Mesendoderm (in vitro differentiated cells): ENCODE data around the gene KLF12.

Source experiments
- DNase-seq: peaks from one replicate; pipeline ENCODE4 v3.0.0; 2013
- H2AK5ac ChIP-seq: 2 replicates; pipeline ENCODE4 v1.6.1; 2013; ENCODE audit warnings: low read length, inconsistent platforms
- H2BK120ac ChIP-seq: 2 replicates; pipeline ENCODE4 v1.6.1; 2013; ENCODE audit warnings: low read depth, mild to moderate bottlenecking, low read length, moderate library complexity, mixed read lengths
- H2BK15ac ChIP-seq: replicated peaks from 2 replicates; pipeline ENCODE4 v1.6.1; 2013; ENCODE audit warnings: low read depth, mild to moderate bottlenecking, moderate library complexity
- H2BK5ac ChIP-seq: 2 replicates; pipeline ENCODE4 v1.6.1; 2013; ENCODE audit warnings: low read length, inconsistent platforms
- H3K18ac ChIP-seq: 2 replicates; pipeline ENCODE4 v1.6.1; 2013; ENCODE audit warnings: mild to moderate bottlenecking, low read length, mixed read lengths
- H3K23ac ChIP-seq: one replicate; pipeline ENCODE4 v1.6.1; 2013; ENCODE audit warnings: low read length
- H3K27ac ChIP-seq: 2 replicates; pipeline ENCODE4 v1.5.1; 2013; ENCODE audit warnings: low read depth, mild to moderate bottlenecking, inconsistent platforms, low read length, moderate library complexity
- H3K27me3 ChIP-seq: 2 replicates; pipeline ENCODE4 v1.6.1; 2013; ENCODE audit warnings: low read length, control low read depth, mild to moderate bottlenecking, inconsistent platforms; ENCODE audit not compliant: insufficient read depth, poor library complexity
- H3K36me3 ChIP-seq: 2 replicates; pipeline ENCODE4 v1.6.1; 2013; ENCODE audit warnings: low read length, inconsistent platforms; ENCODE audit not compliant: control insufficient read depth, insufficient read depth
- H3K4ac ChIP-seq: one replicate; pipeline ENCODE4 v1.6.1; 2013; ENCODE audit warnings: low read depth, mild to moderate bottlenecking, low read length, moderate library complexity
- H3K4me1 ChIP-seq: 2 replicates; pipeline ENCODE4 v1.6.1; 2013; ENCODE audit warnings: low read depth, low read length, inconsistent platforms; ENCODE audit not compliant: control insufficient read depth
- H3K4me2 ChIP-seq: 2 replicates; pipeline ENCODE4 v1.6.1; 2013; ENCODE audit warnings: low read length
- H3K4me3 ChIP-seq: 2 replicates; pipeline ENCODE4 v1.5.1; 2013; ENCODE audit warnings: mild to moderate bottlenecking, low read length
- H3K56ac ChIP-seq: one replicate; pipeline ENCODE4 v1.6.1; 2013; ENCODE audit warnings: low read length
- H3K79me1 ChIP-seq: 2 replicates; pipeline ENCODE4 v1.6.1; 2013; ENCODE audit warnings: low read length, inconsistent platforms
- H3K79me2 ChIP-seq: 2 replicates; pipeline ENCODE4 v1.6.1; 2013; ENCODE audit warnings: mild to moderate bottlenecking, low read length; ENCODE audit not compliant: control insufficient read depth, insufficient read depth
- H3K9ac ChIP-seq: 2 replicates; pipeline ENCODE4 v1.6.1; 2013; ENCODE audit warnings: low read length, inconsistent platforms
- H4K5ac ChIP-seq: one replicate; pipeline ENCODE4 v1.6.1; 2013; ENCODE audit warnings: low read length
- H4K8ac ChIP-seq: one replicate; pipeline ENCODE4 v1.6.1; 2013; ENCODE audit warnings: low read depth, mild to moderate bottlenecking, control low read depth, low read length, moderate library complexity
- WGBS: extraction: QIAGEN DNeasy Blood & Tissue Kit; methylation state at CpG from one replicate; pipeline ENCODE4 v1.1.7; 2013; ENCODE audit warnings: low lambda C conversion rate, missing lambda C conversion rate; ENCODE audit not compliant: insufficient coverage; ENCODE audit errors: extremely low coverage; 5-methylcytosine and 5-hydroxymethylcytosine counted together

The KLF12 gene

GRCh38 chr13:74105871-74106270, 28.3 kb downstream of the KLF12 start:
- Histone ChIP-seq H3K23ac (no peak overlapping the region), H3K79me2 (no peaks in the 10 kb centered on the region), H3K56ac (no peak overlapping the region), H3K4me2 (no peak overlapping the region), H2BK120ac (no peak overlapping the region), H2BK5ac (no peak overlapping the region), H3K27ac (no peak overlapping the region), H3K36me3 (no peaks in the 10 kb centered on the region), H2BK15ac (no peak overlapping the region), H3K4me3 (no peak overlapping the region), H2AK5ac (no peak overlapping the region), H3K18ac (no peak overlapping the region), H3K4ac (no peak overlapping the region), H4K8ac (no peak overlapping the region), H3K9ac (no peak overlapping the region), H4K5ac (no peak overlapping the region), H3K27me3 (no peaks in the 10 kb centered on the region), H3K4me1 (no peaks in the 10 kb centered on the region), H3K79me1 (peaks cover 4% of the 10 kb centered on the region)
- DNase-seq: no peak

GRCh38 chr13:74104661-74105275, 29.4 kb downstream of the KLF12 start:
- no peaks in the 10 kb centered on the region for H3K27me3 ChIP-seq
- no peak overlapping the region for H4K5ac ChIP-seq
- H3K4ac ChIP-seq: no peak overlapping the region
- no peak overlapping the region for H3K23ac ChIP-seq
- no peaks in the 10 kb centered on the region for H3K4me1 ChIP-seq
- peaks cover 1% of the 10 kb centered on the region for H3K79me2 ChIP-seq
- H3K9ac ChIP-seq: no peak overlapping the region
- no peak overlapping the region for H2BK15ac ChIP-seq
- H3K27ac ChIP-seq: no peak overlapping the region
- H3K4me3 ChIP-seq: no peak overlapping the region
- H3K4me2 ChIP-seq: no peak overlapping the region
- no peak overlapping the region for H3K56ac ChIP-seq
- no peak overlapping the region for H3K18ac ChIP-seq
- H2AK5ac ChIP-seq: no peak overlapping the region
- no peak overlapping the region for H4K8ac ChIP-seq
- H3K36me3 ChIP-seq: no peaks in the 10 kb centered on the region
- H2BK5ac ChIP-seq: no peak overlapping the region
- peaks cover 2% of the 10 kb centered on the region for H3K79me1 ChIP-seq
- H2BK120ac ChIP-seq: no peak overlapping the region
- DNase-seq: no peak
- no CpG with 5 or more reads among the region's 3 CpGs for WGBS

- WGBS: no CpG with 5 or more reads among the region's 3 CpGs
- no peak overlapping the region for H2BK120ac ChIP-seq
- no peaks in the 10 kb centered on the region for H3K27me3 ChIP-seq
These were observed 30.1 kb downstream of the KLF12 start for GRCh38 chr13:74103970-74104555.

GRCh38 chr13:74103196-74103595, 31.0 kb downstream of the KLF12 start:
- no peak overlapping the region for H3K4me2 ChIP-seq
- H2BK15ac ChIP-seq: no peak overlapping the region
- peaks cover 1% of the 10 kb centered on the region for H3K79me2 ChIP-seq
- no peak overlapping the region for H3K9ac ChIP-seq
- no peak overlapping the region for H4K5ac ChIP-seq
- no peaks in the 10 kb centered on the region for H3K36me3 ChIP-seq
- no peak overlapping the region for H2BK120ac ChIP-seq
- no peak overlapping the region for H4K8ac ChIP-seq
- H3K4me3 ChIP-seq: no peak overlapping the region
- H2BK5ac ChIP-seq: no peak overlapping the region
- no peak overlapping the region for H3K18ac ChIP-seq
- no peak overlapping the region for H3K27ac ChIP-seq
- no peak overlapping the region for H3K56ac ChIP-seq
- no peak overlapping the region for H3K4ac ChIP-seq
- no peaks in the 10 kb centered on the region for H3K4me1 ChIP-seq
- no peak for DNase-seq
- H3K27me3 ChIP-seq: no peaks in the 10 kb centered on the region
- H3K79me1 ChIP-seq: peaks cover 4% of the 10 kb centered on the region
- H3K23ac ChIP-seq: no peak overlapping the region
- H2AK5ac ChIP-seq: no peak overlapping the region
- WGBS: no CpG with 5 or more reads among the region's 6 CpGs

More at GRCh38 chr13:74103970-74104555, 30.1 kb downstream of the KLF12 start:
- H2AK5ac ChIP-seq: no peak overlapping the region
- H3K36me3 ChIP-seq: no peaks in the 10 kb centered on the region
- peaks cover 1% of the 10 kb centered on the region for H3K79me2 ChIP-seq
- H3K79me1 ChIP-seq: peaks cover 4% of the 10 kb centered on the region
- no peak overlapping the region for H3K18ac ChIP-seq
- H2BK5ac ChIP-seq: no peak overlapping the region
- H3K23ac ChIP-seq: no peak overlapping the region
- H4K5ac ChIP-seq: no peak overlapping the region
- H3K4me1 ChIP-seq: no peaks in the 10 kb centered on the region
- H3K27ac ChIP-seq: no peak overlapping the region
- H3K4me3 ChIP-seq: no peak overlapping the region
- no peak overlapping the region for H3K4ac ChIP-seq
- no peak for DNase-seq
- H3K9ac ChIP-seq: no peak overlapping the region
- H3K56ac ChIP-seq: no peak overlapping the region
- H2BK15ac ChIP-seq: no peak overlapping the region
- H3K4me2 ChIP-seq: no peak overlapping the region
- H4K8ac ChIP-seq: no peak overlapping the region

GRCh38 chr13:74102691-74103090, 31.5 kb downstream of the KLF12 start:
- Histone ChIP-seq H2BK15ac (no peak overlapping the region), H3K23ac (no peak overlapping the region), H2AK5ac (no peak overlapping the region), H4K8ac (no peak overlapping the region), H3K36me3 (no peaks in the 10 kb centered on the region), H4K5ac (no peak overlapping the region), H3K4ac (no peak overlapping the region), H3K56ac (no peak overlapping the region), H2BK5ac (no peak overlapping the region), H3K4me1 (no peaks in the 10 kb centered on the region), H3K4me2 (no peak overlapping the region), H3K79me1 (peaks cover 4% of the 10 kb centered on the region), H3K79me2 (peaks cover 1% of the 10 kb centered on the region), H3K18ac (no peak overlapping the region), H2BK120ac (no peak overlapping the region), H3K27ac (no peak overlapping the region), H3K27me3 (no peaks in the 10 kb centered on the region), H3K9ac (no peak overlapping the region), H3K4me3 (no peak overlapping the region)
- no peak for DNase-seq
- no CpG with 5 or more reads among the region's 1 CpG for WGBS

GRCh38 chr13:74101436-74101835, 32.8 kb downstream of the KLF12 start:
- WGBS: no CpG with 5 or more reads among the region's 1 CpG
- no peak for DNase-seq

More at GRCh38 chr13:74101436-74101835, 32.8 kb downstream of the KLF12 start:
- Histone ChIP-seq H3K79me1 (peaks cover 4% of the 10 kb centered on the region), H2AK5ac (no peak overlapping the region), H2BK15ac (no peak overlapping the region), H3K4me2 (no peak overlapping the region), H3K27me3 (no peaks in the 10 kb centered on the region), H3K23ac (no peak overlapping the region), H4K8ac (no peak overlapping the region), H3K4ac (no peak overlapping the region), H3K9ac (no peak overlapping the region), H3K36me3 (no peaks in the 10 kb centered on the region), H3K56ac (no peak overlapping the region), H3K4me3 (no peak overlapping the region), H3K18ac (no peak overlapping the region), H2BK120ac (no peak overlapping the region), H3K4me1 (no peaks in the 10 kb centered on the region), H2BK5ac (no peak overlapping the region), H4K5ac (no peak overlapping the region), H3K79me2 (peaks cover 1% of the 10 kb centered on the region), H3K27ac (no peak overlapping the region)
